ENCODE results near the gene TAF13. TPM values are rescaled to one million over a fixed set of nuclear protein-coding genes. Genes with fewer than 3 reads are reported as not detected.

The TAF13 gene
- total RNA-seq (ENCODE audit: low replicate concordance) = 131 and 287 TPM in 2 replicates

- DNase-seq (ENCODE audit: low read depth) = peak; percentile 96
- peak within 1 kb of the TSS; percentile 97 for H3K4me3 ChIP-seq (ENCODE audit: low read depth, low read length)
- TF ChIP-seq CTCF (IDR thresholded peaks at IDR 0.05; ENCODE audit: insufficient read depth, low read length) = peak; percentile 41
Observed at GRCh38 chr1:109075531-109076490, at the start of gene TAF13. TSS of gene TAF13 (minus strand) at chr1:109076003. CDS start at chr1:109075947, 56 bp downstream.

- no peak overlapping the region for H3K4me3 ChIP-seq (ENCODE audit: low read depth, low read length)
- no peak for TF ChIP-seq CTCF (IDR thresholded peaks at IDR 0.05; ENCODE audit: insufficient read depth, low read length)
- DNase-seq (ENCODE audit: low read depth) = no peak
Observed at GRCh38 chr1:109120356-109120755, 44.6 kb upstream of the TAF13 start.

GRCh38 chr1:109118089-109118488 lies 42.3 kb upstream of the TAF13 start:
- no peak for TF ChIP-seq CTCF (IDR thresholded peaks at IDR 0.05; ENCODE audit: insufficient read depth, low read length)
- no peak for DNase-seq (ENCODE audit: low read depth)
- H3K4me3 ChIP-seq (ENCODE audit: low read depth, low read length) = no peak overlapping the region

GRCh38 chr1:109116286-109116685 lies 40.5 kb upstream of the TAF13 start:
- no peak for TF ChIP-seq CTCF (IDR thresholded peaks at IDR 0.05; ENCODE audit: insufficient read depth, low read length)
- no peak overlapping the region for H3K4me3 ChIP-seq (ENCODE audit: low read depth, low read length)
- DNase-seq (ENCODE audit: low read depth) = no peak

- no peak for DNase-seq (ENCODE audit: low read depth)
- no peak overlapping the region for H3K4me3 ChIP-seq (ENCODE audit: low read depth, low read length)
- no peak for TF ChIP-seq CTCF (IDR thresholded peaks at IDR 0.05; ENCODE audit: insufficient read depth, low read length)
Observed at GRCh38 chr1:109115685-109116084, 39.9 kb upstream of the TAF13 start.

GRCh38 chr1:109114342-109114674 lies 38.5 kb upstream of the TAF13 start:
- H3K4me3 ChIP-seq (ENCODE audit: low read depth, low read length) = no peak overlapping the region
- no peak for DNase-seq (ENCODE audit: low read depth)
- TF ChIP-seq CTCF (IDR thresholded peaks at IDR 0.05; ENCODE audit: insufficient read depth, low read length) = no peak
